NK-92 treated with Interleukin-12 subunit alpha and Interleukin-12 subunit beta, amount 100 ng/mL, for 24 hours (cell line): Measurements from ENCODE around the gene CPSF4.
"Not testable (repeated sequence)": the region's sequence is repeated elsewhere in the genome, so short reads cannot be mapped to it uniquely, and the experiment has no call there.

ENCODE experiments used
- DNase-seq: peaks from one replicate; lab custom pipeline; 2025; lab: John Stamatoyannopoulos, UW

The CPSF4 gene

GRCh38 chr7:99490878-99491277, 52.1 kb downstream of the CPSF4 start:
- no peak for DNase-seq

- DNase-seq, result no peak
Measured at GRCh38 chr7:99493823-99494222, 55.1 kb downstream of the CPSF4 start.

- no peak for DNase-seq
Measured at GRCh38 chr7:99497766-99498545, 59.2 kb downstream of the CPSF4 start.

GRCh38 chr7:99498546-99498944, 59.8 kb downstream of the CPSF4 start:
- no peak for DNase-seq

GRCh38 chr7:99499371-99499720, 60.6 kb downstream of the CPSF4 start:
- DNase-seq, result no peak

- peak; percentile 78 for DNase-seq
Measured at GRCh38 chr7:99499721-99500636, 61.2 kb downstream of the CPSF4 start, which contains the start of gene ZNF394. ZNF394 (minus strand) TSS chr7:99500281; CDS start chr7:99500093, 188 bp downstream.

- DNase-seq, result no peak
Measured at GRCh38 chr7:99500637-99501009, 61.9 kb downstream of the CPSF4 start.

- DNase-seq, result not testable (repeated sequence)
Measured at GRCh38 chr7:99501236-99501635, 62.5 kb downstream of the CPSF4 start.

GRCh38 chr7:99504281-99504602, 65.5 kb downstream of the CPSF4 start:
- no peak for DNase-seq

- peak; percentile 98 for DNase-seq
Measured at GRCh38 chr7:99504603-99505323, 66.0 kb downstream of the CPSF4 start, which contains the start of gene ZKSCAN5. ZKSCAN5 (plus strand) TSS chr7:99504662; CDS start chr7:99506045, 1,383 bp downstream.

GRCh38 chr7:99505324-99505662, 66.5 kb downstream of the CPSF4 start:
- DNase-seq, result no peak
